ENCODE data around the gene CHD6.

The CHD6 gene

DNA sequence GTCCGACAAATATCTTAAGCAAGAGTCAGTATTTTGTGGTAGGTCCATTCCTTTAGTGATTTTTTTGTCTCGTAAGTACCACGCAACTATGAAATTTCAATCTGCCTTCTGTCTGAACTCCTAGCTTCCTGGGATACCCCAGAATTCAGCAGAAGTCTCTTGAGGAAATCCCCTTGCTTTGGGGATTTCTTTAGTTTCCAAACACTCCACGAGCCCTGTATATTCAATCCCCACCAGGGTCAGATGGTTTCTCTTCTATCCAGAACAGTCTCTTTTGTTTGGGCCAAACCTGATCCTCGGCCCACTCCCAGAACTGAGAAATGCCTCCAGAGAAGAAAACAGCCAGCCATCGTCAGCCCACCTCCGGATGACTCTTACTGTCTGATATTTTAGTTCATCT is 113.0 kb downstream of the CHD6 start:
- DNase-seq (ENCODE audit: low read depth), result no peak

DNA sequence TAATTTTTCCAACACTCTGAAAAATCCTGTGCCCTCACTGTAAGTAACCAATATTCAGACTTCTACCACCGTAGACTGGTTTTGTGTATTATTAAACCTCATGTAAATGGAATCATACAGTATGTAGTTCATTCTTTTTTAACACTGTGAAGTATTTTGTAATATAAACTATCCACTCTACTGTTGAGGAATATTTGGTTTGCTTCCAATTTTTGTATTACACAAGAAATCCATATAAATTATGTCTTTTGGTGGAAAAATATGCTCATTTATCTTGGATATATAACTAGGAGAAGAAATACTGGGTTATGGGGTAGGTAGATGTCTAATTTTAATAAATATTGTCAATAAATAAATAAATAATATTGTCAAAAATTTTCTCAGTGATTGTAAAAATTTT is 116.8 kb downstream of the CHD6 start:
- no peak for DNase-seq (ENCODE audit: low read depth)

DNA sequence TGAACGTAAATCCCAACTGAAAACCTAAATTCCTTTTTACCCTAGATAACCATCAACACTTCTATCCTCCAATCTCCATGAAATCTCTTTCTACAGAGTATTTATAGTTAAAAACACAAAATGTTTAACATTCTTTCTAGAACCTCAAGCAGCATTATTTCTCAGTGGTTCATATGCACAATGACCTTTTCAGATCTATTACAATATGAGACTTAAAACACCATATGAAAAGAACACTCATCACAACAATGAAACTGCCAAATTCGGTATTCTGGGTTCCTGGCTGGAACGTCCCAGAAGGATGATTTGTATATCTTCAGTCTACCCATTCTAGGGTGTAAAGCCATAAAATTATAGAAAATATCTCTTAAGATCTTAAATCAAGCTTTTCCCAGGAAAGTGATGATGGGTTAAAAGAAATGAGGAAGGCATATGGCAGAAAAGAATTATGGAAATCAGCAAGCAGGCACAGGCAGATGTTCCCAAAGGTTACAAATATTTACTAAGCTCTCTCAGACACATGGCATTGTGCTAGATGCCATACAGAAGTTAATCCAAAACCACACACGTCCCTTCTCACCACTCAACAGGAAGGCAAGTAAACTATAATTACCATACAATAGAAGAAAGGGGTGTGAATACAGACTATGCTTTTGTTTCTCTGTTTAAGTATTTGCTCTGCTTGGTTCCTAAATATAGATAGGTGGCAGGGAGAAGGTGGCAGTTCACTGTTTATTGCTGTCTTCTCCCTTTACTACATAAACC is 118.0 kb downstream of the CHD6 start:
- no peak for DNase-seq (ENCODE audit: low read depth)

GRCh38 chr20:41499064-41499463 is 119.1 kb downstream of the CHD6 start:
- no peak for DNase-seq (ENCODE audit: low read depth)

DNA sequence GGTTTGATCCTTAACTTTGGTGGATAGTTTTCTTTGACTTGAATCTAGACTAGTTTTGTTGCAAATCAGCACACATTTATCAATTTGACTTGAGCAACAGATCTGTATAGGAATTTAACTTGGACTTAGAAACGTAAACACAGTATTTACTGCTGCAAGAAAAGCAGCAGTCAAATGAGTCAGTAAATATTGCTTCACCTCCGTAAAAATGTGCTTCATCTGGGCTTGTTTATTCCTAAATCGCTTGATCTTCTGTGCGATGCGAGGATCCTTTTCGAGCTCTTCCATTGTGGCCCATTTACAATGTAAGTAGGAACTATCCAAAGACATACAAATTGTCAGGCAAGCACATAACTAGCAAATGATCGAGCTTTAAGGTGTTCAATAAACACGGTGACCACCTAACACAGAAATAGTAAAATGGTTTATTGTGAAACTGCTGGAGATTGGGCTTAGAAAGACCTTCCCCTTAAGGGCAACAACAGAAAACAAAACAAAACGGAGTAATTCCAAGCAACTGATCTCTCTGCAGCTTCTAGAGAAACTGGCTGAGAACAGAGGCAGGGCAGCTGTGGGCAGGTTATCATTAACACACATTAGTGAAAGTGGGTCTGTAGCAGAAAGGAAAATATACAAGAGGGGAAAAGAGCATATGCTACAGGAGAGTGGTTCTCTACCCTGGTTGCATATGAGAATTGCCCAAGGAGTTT is 120.8 kb downstream of the CHD6 start:
- DNase-seq (ENCODE audit: low read depth), result no peak

DNA sequence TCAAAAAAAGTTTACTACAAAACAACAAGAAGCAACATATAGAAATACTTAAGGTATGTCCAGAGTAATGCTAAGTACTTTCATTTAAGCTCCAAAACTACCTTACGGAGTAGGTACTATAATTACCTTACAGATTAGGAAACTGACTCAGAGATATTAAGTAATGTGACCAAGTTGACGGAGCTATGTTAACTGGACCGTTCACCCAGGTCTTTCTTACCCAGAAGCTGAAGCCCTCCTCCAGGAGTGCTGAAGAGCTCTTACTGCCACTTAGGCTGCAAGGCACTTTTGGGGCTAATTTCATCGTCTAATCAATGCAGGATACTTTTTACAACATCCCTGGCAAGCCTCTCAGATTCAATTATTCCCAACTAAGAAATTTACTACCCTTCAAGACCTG is 123.7 kb downstream of the CHD6 start:
- no peak for DNase-seq (ENCODE audit: low read depth)

DNA sequence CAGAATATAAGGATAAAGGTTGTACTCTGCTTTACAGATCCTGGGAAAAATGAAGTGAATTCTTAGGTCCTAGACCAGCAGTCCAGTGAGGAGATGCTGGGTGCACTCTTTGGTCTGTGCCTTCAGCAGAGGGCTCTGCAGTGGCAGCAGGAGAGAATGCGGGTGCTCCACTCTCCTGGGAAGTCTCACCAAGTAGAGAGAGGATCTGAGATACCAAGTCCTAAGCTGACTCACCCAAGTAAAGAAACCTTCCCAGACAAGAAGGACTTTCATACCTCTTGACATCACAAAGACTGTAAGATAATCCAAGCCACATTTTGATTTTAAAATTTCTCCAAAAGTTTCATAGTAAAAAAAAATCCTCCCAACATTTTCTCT is 134.6 kb downstream of the CHD6 start:
- DNase-seq (ENCODE audit: low read depth), result no peak

- DNase-seq (ENCODE audit: low read depth), result no peak
These were observed 135.3 kb downstream of the CHD6 start for GRCh38 chr20:41482647-41483552.

GRCh38 chr20:41480054-41480770 is 138.0 kb downstream of the CHD6 start:
- no peak for DNase-seq (ENCODE audit: low read depth)

- no peak for DNase-seq (ENCODE audit: low read depth)
These were observed 139.1 kb downstream of the CHD6 start for GRCh38 chr20:41479113-41479512.

DNA sequence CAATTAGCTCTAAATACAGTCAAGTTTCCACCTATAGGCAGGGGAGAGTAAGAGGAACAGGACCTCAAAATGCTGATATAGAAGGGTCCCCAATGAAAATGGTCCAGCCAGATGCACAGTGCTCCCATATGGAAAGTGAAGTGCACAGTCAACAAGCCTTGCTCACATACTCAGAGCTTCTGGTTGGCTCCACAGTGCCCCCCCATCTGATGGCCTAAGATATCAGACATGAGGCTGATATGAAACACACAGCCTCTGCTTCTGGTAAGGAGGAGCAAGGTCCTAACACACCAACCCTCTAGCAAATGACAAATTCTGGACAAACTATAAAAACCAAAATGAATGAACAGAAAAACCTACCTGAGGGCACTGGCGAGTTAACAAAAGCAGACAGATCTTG is 140.2 kb downstream of the CHD6 start:
- no peak for DNase-seq (ENCODE audit: low read depth)

- no peak for DNase-seq (ENCODE audit: low read depth)
These were observed 141.7 kb downstream of the CHD6 start for GRCh38 chr20:41476446-41476845.

DNA sequence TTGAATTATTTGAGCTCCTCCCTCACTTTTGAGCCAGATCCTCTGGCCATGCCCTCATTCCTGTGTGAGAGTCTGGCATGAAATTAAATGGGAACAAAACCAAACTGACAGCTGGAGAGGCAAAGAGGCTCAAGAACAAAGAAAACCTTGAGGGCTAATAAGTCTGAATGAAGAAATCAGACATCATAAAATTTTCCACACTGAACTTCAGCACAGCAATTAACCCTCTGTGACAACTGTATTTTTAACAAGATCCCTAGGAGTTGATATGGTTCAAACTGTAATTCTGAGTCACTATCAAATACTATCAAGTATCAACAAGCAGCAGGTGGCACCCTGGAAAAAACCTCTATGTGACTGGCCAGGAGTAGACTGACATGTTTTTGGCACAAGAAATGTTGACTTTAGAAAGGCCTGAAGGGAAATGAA is 142.2 kb downstream of the CHD6 start:
- no peak for DNase-seq (ENCODE audit: low read depth)

DNA sequence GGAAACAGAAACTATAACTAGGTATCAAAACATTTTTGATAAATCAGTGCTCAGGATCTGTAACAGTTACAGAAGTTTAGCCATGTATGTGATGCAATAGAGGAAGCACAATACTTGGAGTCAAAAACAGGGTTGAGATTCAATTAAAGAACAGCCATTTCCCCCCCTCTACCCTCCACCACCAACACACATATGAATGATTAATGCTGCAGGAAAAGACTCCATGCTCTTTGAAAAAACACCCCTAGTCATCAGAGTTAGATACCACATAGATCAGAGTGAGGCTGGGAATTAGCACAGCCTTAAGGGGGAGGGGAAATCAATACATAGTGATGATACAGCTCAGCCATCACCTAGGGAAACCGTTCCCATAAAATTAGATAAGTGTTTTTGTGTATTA is 142.7 kb downstream of the CHD6 start:
- DNase-seq (ENCODE audit: low read depth), result no peak

DNA sequence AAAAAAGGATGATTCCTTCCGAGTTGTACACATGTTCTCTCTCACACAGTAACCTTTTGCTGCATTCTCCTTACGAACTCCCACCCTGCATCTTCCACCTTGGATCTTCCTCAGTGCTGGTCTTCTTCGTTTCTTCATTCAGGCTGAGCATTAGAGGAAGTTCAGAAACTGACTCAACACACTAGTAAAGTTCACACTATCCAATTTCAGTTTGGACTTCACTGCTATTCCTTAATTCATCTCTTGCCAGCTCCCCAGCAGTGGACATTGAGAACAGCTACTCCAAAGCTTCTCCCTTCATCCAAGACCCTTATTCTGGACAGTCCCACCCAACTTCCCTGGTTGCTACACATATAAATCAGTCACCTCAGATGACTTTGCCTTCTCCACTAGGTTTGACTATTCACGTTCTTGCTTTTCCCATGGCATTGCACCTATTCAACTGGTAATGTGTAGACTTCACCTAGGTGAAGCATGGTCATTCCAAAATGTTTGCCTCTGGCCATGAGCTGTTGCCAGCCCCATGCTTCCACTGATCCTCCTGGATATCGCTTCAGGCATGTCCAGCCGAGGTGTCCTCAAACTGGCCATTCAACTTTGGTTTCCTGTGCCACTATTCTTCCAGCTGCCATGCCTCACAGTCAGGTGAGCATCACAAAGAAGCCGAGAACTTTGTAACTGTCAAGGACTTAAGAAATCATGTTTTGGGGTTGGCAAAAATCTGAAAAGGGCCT is 147.6 kb downstream of the CHD6 start:
- DNase-seq (ENCODE audit: low read depth), result no peak

DNA sequence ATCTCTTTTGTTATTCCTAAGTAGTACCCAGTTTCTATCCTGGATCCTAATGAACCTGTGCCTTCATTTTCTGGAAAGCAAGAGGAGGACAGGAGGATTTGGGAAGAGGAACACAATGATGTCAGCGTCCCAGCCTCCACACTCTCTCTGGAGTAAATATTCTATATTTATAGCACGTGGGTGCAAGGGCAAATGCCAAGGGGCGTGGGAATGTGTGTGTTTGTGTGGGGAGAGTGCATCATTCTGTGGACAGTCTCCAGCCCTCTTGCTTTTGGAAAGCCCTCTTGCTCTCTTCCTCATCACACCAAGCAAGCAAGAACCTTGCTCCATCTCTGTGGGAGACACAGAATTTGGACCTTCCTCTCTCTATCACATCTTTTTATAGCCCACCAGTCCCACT is 148.3 kb downstream of the CHD6 start:
- no peak for DNase-seq (ENCODE audit: low read depth)

GRCh38 chr20:41468994-41469600 is 149.1 kb downstream of the CHD6 start:
- no peak for DNase-seq (ENCODE audit: low read depth)

- DNase-seq (ENCODE audit: low read depth), result no peak
These were observed 150.5 kb downstream of the CHD6 start for GRCh38 chr20:41467690-41468089.

- no peak for DNase-seq (ENCODE audit: low read depth)
These were observed 151.0 kb downstream of the CHD6 start for GRCh38 chr20:41467220-41467619.

GRCh38 chr20:41463567-41463966 is 154.6 kb downstream of the CHD6 start:
- no peak for DNase-seq (ENCODE audit: low read depth)
